GM12872 (cell line): ENCODE data around the gene BCL11A.

Experiments used
- CTCF ChIP-seq: IDR thresholded peaks from 3 replicates; pipeline ENCODE4 v1.5.1; 2011; ENCODE audit warnings: low read depth, mild to moderate bottlenecking, low read length, moderate library complexity; ENCODE audit not compliant: insufficient read depth

Gene BCL11A

GRCh38 chr2:60465736-60466135 lies 87.7 kb downstream of the BCL11A start:
- no peak for TF ChIP-seq CTCF

GRCh38 chr2:60463249-60463648 lies 90.2 kb downstream of the BCL11A start:
- no peak for TF ChIP-seq CTCF

GRCh38 chr2:60461421-60462108 lies 91.9 kb downstream of the BCL11A start:
- no peak for TF ChIP-seq CTCF

GRCh38 chr2:60460577-60461420 lies 92.7 kb downstream of the BCL11A start:
- no peak for TF ChIP-seq CTCF

GRCh38 chr2:60459851-60460250 lies 93.6 kb downstream of the BCL11A start:
- no peak for TF ChIP-seq CTCF

- TF ChIP-seq CTCF: peak; percentile 21; the same call in 1 of the 3 replicates
Observed at GRCh38 chr2:60456115-60456770, 97.2 kb downstream of the BCL11A start.

GRCh38 chr2:60453872-60454271 lies 99.6 kb downstream of the BCL11A start:
- TF ChIP-seq CTCF: no peak
